GM23338 (cell line): ENCODE data around the gene EVI5. TPM values are rescaled to one million over a fixed set of nuclear protein-coding genes. Genes with fewer than 3 reads are reported as not detected.

Experiments used
- ATAC-seq: fragments of 200-7000 bp; cut with Tn5 transposase; 3 replicates; pipeline ENCODE4 v1.9.1; 2020
- DNase-seq: peaks from one replicate; pipeline ENCODE4 v3.0.0-alpha.2; 2015; ENCODE audit warnings: low spot score
- H2AFZ ChIP-seq: fragments of 200-600 bp; sonication (generic); 2 replicates; pipeline ENCODE4 v1.8.0; 2016; ENCODE audit warnings: antibody characterized with exemption, mild to moderate bottlenecking, moderate library complexity
- H3F3A ChIP-seq: fragments of 200-600 bp; sonication (generic); replicated peaks from 2 replicates; pipeline ENCODE4 v1.8.0; 2017; ENCODE audit warnings: antibody characterized with exemption, mixed run types, low read depth
- H3K27ac ChIP-seq: fragments of 200-600 bp; sonication (generic); 2 replicates; pipeline ENCODE4 v1.6.1; 2016; ENCODE audit warnings: low read depth
- H3K27me3 ChIP-seq: fragments of 200-600 bp; sonication (generic); 2 replicates; pipeline ENCODE4 v1.8.0; 2016; ENCODE audit warnings: mild to moderate bottlenecking, mixed run types, moderate library complexity; ENCODE audit not compliant: insufficient read depth
- H3K36me3 ChIP-seq: fragments of 200-600 bp; sonication (generic); 2 replicates; pipeline ENCODE4 v1.8.0; 2016; ENCODE audit warnings: mild to moderate bottlenecking; ENCODE audit not compliant: insufficient read depth
- H3K4me1 ChIP-seq: fragments of 200-600 bp; sonication (generic); 2 replicates; pipeline ENCODE4 v1.8.0; 2016; ENCODE audit warnings: mild to moderate bottlenecking, moderate library complexity; ENCODE audit not compliant: insufficient read depth
- H3K4me2 ChIP-seq: fragments of 200-600 bp; sonication (generic); 2 replicates; pipeline ENCODE4 v1.7.1; 2017; ENCODE audit warnings: mixed run types
- H3K4me3 ChIP-seq: fragments of 200-600 bp; sonication (generic); 2 replicates; pipeline ENCODE4 v1.6.1; 2016; ENCODE audit warnings: mixed run types
- H3K79me2 ChIP-seq: fragments of 200-600 bp; sonication (generic); replicated peaks from 2 replicates; pipeline ENCODE4 v1.8.0; 2017; ENCODE audit warnings: mild to moderate bottlenecking; ENCODE audit not compliant: insufficient read depth
- H3K9me2 ChIP-seq: fragments of 200-600 bp; sonication (generic); 2 replicates; pipeline ENCODE4 v1.8.0; 2017; ENCODE audit not compliant: insufficient read depth
- H4K20me1 ChIP-seq: fragments of 200-600 bp; sonication (generic); replicated peaks from 2 replicates; pipeline ENCODE4 v1.8.0; 2017; ENCODE audit warnings: mild to moderate bottlenecking; ENCODE audit not compliant: insufficient read depth
- H3K27ac Mint-ChIP-seq: 2 replicates; pipeline ENCODE4 v1.8.0; 2020; ENCODE audit warnings: inconsistent platforms, mild to moderate bottlenecking, moderate library complexity, mixed read lengths
- H3K27me3 Mint-ChIP-seq: 3 replicates; pipeline ENCODE4 v1.8.0; 2022; ENCODE audit warnings: low read depth, mild to moderate bottlenecking, moderate library complexity, mixed read lengths, inconsistent platforms; ENCODE audit not compliant: insufficient read depth, poor library complexity
- H3K36me3 Mint-ChIP-seq: 3 replicates; pipeline ENCODE4 v1.8.0; 2021; ENCODE audit warnings: low read depth, mild to moderate bottlenecking, inconsistent platforms, moderate library complexity, mixed read lengths
- H3K4me1 Mint-ChIP-seq: 3 replicates; pipeline ENCODE4 v1.8.0; 2020; ENCODE audit warnings: mild to moderate bottlenecking, inconsistent platforms, mixed read lengths
- H3K4me3 Mint-ChIP-seq: 3 replicates; pipeline ENCODE4 v1.8.0; 2021; ENCODE audit warnings: moderate library complexity, mild to moderate bottlenecking, inconsistent platforms, mixed read lengths
- H3K9me3 Mint-ChIP-seq: 3 replicates; pipeline ENCODE4 v1.8.0; 2020; ENCODE audit warnings: moderate library complexity, mild to moderate bottlenecking, inconsistent platforms, mixed read lengths
- CREB1 ChIP-seq: fragments of 250-450 bp; sonication (Bioruptor Pico); IDR thresholded peaks from 2 replicates; pipeline ENCODE4 v1.5.0; 2020; ENCODE audit warnings: low read depth, mild to moderate bottlenecking, moderate library complexity
- EZH2 ChIP-seq: fragments of 200-600 bp; sonication (generic); IDR thresholded peaks from one replicate; pipeline ENCODE4 v1.8.0; 2017; ENCODE audit warnings: antibody characterized with exemption, mild to moderate bottlenecking, low read depth; ENCODE audit not compliant: unreplicated experiment
- EZH2phosphoT487 ChIP-seq: fragments of 200-600 bp; sonication (generic); IDR thresholded peaks from one replicate; pipeline ENCODE4 v1.8.1; 2018; ENCODE audit warnings: antibody characterized with exemption; ENCODE audit not compliant: unreplicated experiment
- NANOG ChIP-seq: IDR thresholded peaks from 2 replicates; pipeline ENCODE4 v1.6.1; 2016; ENCODE audit warnings: antibody characterized with exemption, borderline replicate concordance
- STAT1 ChIP-seq: IDR thresholded peaks from one replicate; pipeline ENCODE4 v1.6.1; 2016; ENCODE audit warnings: antibody characterized with exemption; ENCODE audit not compliant: unreplicated experiment
- ZNF114 ChIP-seq: fragments of 250-450 bp; sonication (Bioruptor Pico); IDR thresholded peaks from 2 replicates; pipeline ENCODE4 v1.5.0; 2020; ENCODE audit warnings: mild to moderate bottlenecking, moderate library complexity
- ZNF331 ChIP-seq: fragments of 250-450 bp; sonication (Bioruptor Pico); IDR thresholded peaks from 2 replicates; pipeline ENCODE4 v1.5.0; 2020; ENCODE audit warnings: low read depth, mild to moderate bottlenecking, moderate library complexity
- ZNF462 ChIP-seq: fragments of 250-450 bp; sonication (Bioruptor Pico); IDR thresholded peaks from 2 replicates; pipeline ENCODE4 v1.5.0; 2020; ENCODE audit warnings: mild to moderate bottlenecking, moderate library complexity
- polyA plus RNA-seq: library from polyadenylated mRNA; unstranded; fragments of >200 nt; fragmentation: Nextera tagmentation; extraction: Ambion mirVana; gene quantifications from 2 replicates; pipeline ENCODE4 v1.2.1, GENCODE V29; 2016
- total RNA-seq: library from RNA; depleted of rRNA; stranded (reverse); fragments of >200 nt; shearing (Covaris generic); gene quantifications from 2 replicates; pipeline ENCODE4 v1.2.3, GENCODE V29; 2014

Gene EVI5
- total and polyA plus RNA-seq, 2 experiments from 2014 or later: 15.6 to 24.8 TPM

- TF ChIP-seq EZH2: no peak
- no peak for TF ChIP-seq EZH2phosphoT487
- no peak for TF ChIP-seq ZNF462
Measured at GRCh38 chr1:92808381-92808780, 23.5 kb upstream of the EVI5 start (continued).

GRCh38 chr1:92805216-92805615, 20.3 kb upstream of the EVI5 start:
- H3K4me3 Mint-ChIP-seq: no peak overlapping the region
- no peaks in the 10 kb centered on the region for H3K27me3 Mint-ChIP-seq
- H3K27ac Mint-ChIP-seq: no peak overlapping the region
- no peak for TF ChIP-seq EZH2phosphoT487
- TF ChIP-seq NANOG: no peak
- TF ChIP-seq ZNF114: no peak
- TF ChIP-seq CREB1: no peak
- no peak for TF ChIP-seq EZH2
- TF ChIP-seq ZNF331 (CRISPR knock-in tag): no peak
- no peak for TF ChIP-seq ZNF462
- no peak for TF ChIP-seq STAT1

More at GRCh38 chr1:92805216-92805615, 20.3 kb upstream of the EVI5 start:
- no peaks in the 10 kb centered on the region for H3K79me2 ChIP-seq
- H3K36me3 Mint-ChIP-seq: no peaks in the 10 kb centered on the region
- H3K4me3 ChIP-seq: no peak overlapping the region
- H3K9me3 Mint-ChIP-seq: no peaks in the 10 kb centered on the region
- no peaks in the 10 kb centered on the region for H3K4me1 Mint-ChIP-seq
- H3K36me3 ChIP-seq: no peaks in the 10 kb centered on the region
- DNase-seq (no peak), ATAC-seq (no peak)
- H3K27ac ChIP-seq: no peak overlapping the region
- no peaks in the 10 kb centered on the region for H4K20me1 ChIP-seq
- no peaks in the 10 kb centered on the region for H3F3A ChIP-seq
- H3K27me3 ChIP-seq: no peaks in the 10 kb centered on the region
- H3K9me2 ChIP-seq: no peaks in the 10 kb centered on the region
- H3K4me1 ChIP-seq: no peaks in the 10 kb centered on the region
- peak overlapping the region; percentile 2; the same call in 1 of the 2 replicates for H2AFZ ChIP-seq
- H3K4me2 ChIP-seq: no peak overlapping the region
